Measurements from ENCODE around the gene PGAP6.
A peak's percentile ranks its signal among the peaks of the same experiment; 100 is the strongest.
"Not testable (repeated sequence)": the region's sequence is repeated elsewhere in the genome, so short reads cannot be mapped to it uniquely, and the experiment has no call there.

The PGAP6 gene

GRCh38 chr16:337975-338575 is 43.7 kb downstream of the PGAP6 start:
- Histone ChIP-seq H3K4me1 (ENCODE audit: control insufficient read depth, insufficient read depth, low read length) (peaks cover 11% of the 10 kb centered on the region), H3K9me3 (replicated peaks; ENCODE audit: low read length) (no peaks in the 10 kb centered on the region), H3K4me2 (ENCODE audit: low read length) (peak overlapping the region; percentile 39), H3K9ac (ENCODE audit: low read depth, low read length) (no peak overlapping the region), H3K4me3 (ENCODE audit: low read length) (no peak overlapping the region), H3K27me3 (ENCODE audit: control insufficient read depth, insufficient read depth, low read length) (no peaks in the 10 kb centered on the region), H3K36me3 (ENCODE audit: insufficient read depth, low read length) (no peaks in the 10 kb centered on the region)

- Histone ChIP-seq H3K36me3 (ENCODE audit: insufficient read depth, low read length) (no peaks in the 10 kb centered on the region), H3K4me3 (ENCODE audit: low read length) (no peak overlapping the region), H3K4me2 (ENCODE audit: low read length) (peak overlapping the region; percentile 3), H3K27me3 (ENCODE audit: control insufficient read depth, insufficient read depth, low read length) (no peaks in the 10 kb centered on the region), H3K9me3 (replicated peaks; ENCODE audit: low read length) (no peaks in the 10 kb centered on the region), H3K9ac (ENCODE audit: low read depth, low read length) (no peak overlapping the region), H3K4me1 (ENCODE audit: control insufficient read depth, insufficient read depth, low read length) (peaks cover 11% of the 10 kb centered on the region)
Observed at GRCh38 chr16:337437-337836, 44.3 kb downstream of the PGAP6 start.

- H3K9ac ChIP-seq (ENCODE audit: low read depth, low read length), result no peak overlapping the region
- no peak overlapping the region for H3K4me2 ChIP-seq (ENCODE audit: low read length)
- no peaks in the 10 kb centered on the region for H3K9me3 ChIP-seq (replicated peaks; ENCODE audit: low read length)
- no peak overlapping the region for H3K4me3 ChIP-seq (ENCODE audit: low read length)
- peaks cover 11% of the 10 kb centered on the region for H3K4me1 ChIP-seq (ENCODE audit: control insufficient read depth, insufficient read depth, low read length)
- H3K36me3 ChIP-seq (ENCODE audit: insufficient read depth, low read length), result no peaks in the 10 kb centered on the region
- no peaks in the 10 kb centered on the region for H3K27me3 ChIP-seq (ENCODE audit: control insufficient read depth, insufficient read depth, low read length)
Observed at GRCh38 chr16:336269-336668, 45.5 kb downstream of the PGAP6 start.

- H3K4me3 ChIP-seq (ENCODE audit: low read length); H3K27me3 ChIP-seq (ENCODE audit: control insufficient read depth, insufficient read depth, low read length): not testable (repeated sequence)
- H3K4me1 ChIP-seq (ENCODE audit: control insufficient read depth, insufficient read depth, low read length), result peaks cover 11% of the 10 kb centered on the region
Observed at GRCh38 chr16:334861-335632, 46.7 kb downstream of the PGAP6 start.

GRCh38 chr16:334164-334832 is 47.5 kb downstream of the PGAP6 start:
- H3K36me3 ChIP-seq (ENCODE audit: insufficient read depth, low read length), result not testable (repeated sequence)

More at GRCh38 chr16:334861-335632, 46.7 kb downstream of the PGAP6 start:
- H3K36me3 ChIP-seq (ENCODE audit: insufficient read depth, low read length); H3K9me3 ChIP-seq (replicated peaks; ENCODE audit: low read length); H3K9ac ChIP-seq (ENCODE audit: low read depth, low read length); H3K4me2 ChIP-seq (ENCODE audit: low read length): not testable (repeated sequence)

GRCh38 chr16:333406-334094 is 48.2 kb downstream of the PGAP6 start:
- no peak overlapping the region for H3K4me2 ChIP-seq (ENCODE audit: low read length)
- peaks cover 11% of the 10 kb centered on the region for H3K4me1 ChIP-seq (ENCODE audit: control insufficient read depth, insufficient read depth, low read length)
- H3K4me3 ChIP-seq (ENCODE audit: low read length), result no peak overlapping the region
- no peaks in the 10 kb centered on the region for H3K36me3 ChIP-seq (ENCODE audit: insufficient read depth, low read length)
- H3K9me3 ChIP-seq (replicated peaks; ENCODE audit: low read length), result no peaks in the 10 kb centered on the region
- no peak overlapping the region for H3K9ac ChIP-seq (ENCODE audit: low read depth, low read length)
- H3K27me3 ChIP-seq (ENCODE audit: control insufficient read depth, insufficient read depth, low read length), result no peaks in the 10 kb centered on the region

More at GRCh38 chr16:334164-334832, 47.5 kb downstream of the PGAP6 start:
- not testable (repeated sequence) for H3K27me3 ChIP-seq (ENCODE audit: control insufficient read depth, insufficient read depth, low read length); H3K9ac ChIP-seq (ENCODE audit: low read depth, low read length); H3K4me2 ChIP-seq (ENCODE audit: low read length); H3K9me3 ChIP-seq (replicated peaks; ENCODE audit: low read length); H3K4me3 ChIP-seq (ENCODE audit: low read length)
- peaks cover 11% of the 10 kb centered on the region for H3K4me1 ChIP-seq (ENCODE audit: control insufficient read depth, insufficient read depth, low read length)

GRCh38 chr16:331181-331814 is 50.5 kb downstream of the PGAP6 start:
- not testable (repeated sequence) for H3K4me3 ChIP-seq (ENCODE audit: low read length); H3K9ac ChIP-seq (ENCODE audit: low read depth, low read length); H3K36me3 ChIP-seq (ENCODE audit: insufficient read depth, low read length); H3K4me2 ChIP-seq (ENCODE audit: low read length); H3K9me3 ChIP-seq (replicated peaks; ENCODE audit: low read length); H3K27me3 ChIP-seq (ENCODE audit: control insufficient read depth, insufficient read depth, low read length)
- H3K4me1 ChIP-seq (ENCODE audit: control insufficient read depth, insufficient read depth, low read length), result peaks cover 13% of the 10 kb centered on the region

- H3K4me1 ChIP-seq (ENCODE audit: control insufficient read depth, insufficient read depth, low read length), result peaks cover 13% of the 10 kb centered on the region
Observed at GRCh38 chr16:330741-331140, 51.0 kb downstream of the PGAP6 start.

GRCh38 chr16:325375-326145 is 56.2 kb downstream of the PGAP6 start:
- H3K27me3 ChIP-seq (ENCODE audit: control insufficient read depth, insufficient read depth, low read length), result no peaks in the 10 kb centered on the region
- H3K9me3 ChIP-seq (replicated peaks; ENCODE audit: low read length), result no peaks in the 10 kb centered on the region
- H3K4me2 ChIP-seq (ENCODE audit: low read length), result no peak overlapping the region
- H3K36me3 ChIP-seq (ENCODE audit: insufficient read depth, low read length), result no peaks in the 10 kb centered on the region
- peaks cover 13% of the 10 kb centered on the region for H3K4me1 ChIP-seq (ENCODE audit: control insufficient read depth, insufficient read depth, low read length)
- H3K9ac ChIP-seq (ENCODE audit: low read depth, low read length), result no peak overlapping the region
- no peak overlapping the region for H3K4me3 ChIP-seq (ENCODE audit: low read length)

More at GRCh38 chr16:330741-331140, 51.0 kb downstream of the PGAP6 start:
- H3K9me3 ChIP-seq (replicated peaks; ENCODE audit: low read length), result no peaks in the 10 kb centered on the region
- no peaks in the 10 kb centered on the region for H3K36me3 ChIP-seq (ENCODE audit: insufficient read depth, low read length)
- no peak overlapping the region for H3K9ac ChIP-seq (ENCODE audit: low read depth, low read length)
- no peaks in the 10 kb centered on the region for H3K27me3 ChIP-seq (ENCODE audit: control insufficient read depth, insufficient read depth, low read length)
- no peak overlapping the region for H3K4me2 ChIP-seq (ENCODE audit: low read length)
- no peak overlapping the region for H3K4me3 ChIP-seq (ENCODE audit: low read length)

GRCh38 chr16:324451-325334 is 57.1 kb downstream of the PGAP6 start:
- H3K36me3 ChIP-seq (ENCODE audit: insufficient read depth, low read length), result no peaks in the 10 kb centered on the region
- no peak overlapping the region for H3K4me3 ChIP-seq (ENCODE audit: low read length)
- H3K9me3 ChIP-seq (replicated peaks; ENCODE audit: low read length), result no peaks in the 10 kb centered on the region
- peaks cover 13% of the 10 kb centered on the region for H3K4me1 ChIP-seq (ENCODE audit: control insufficient read depth, insufficient read depth, low read length)
- H3K27me3 ChIP-seq (ENCODE audit: control insufficient read depth, insufficient read depth, low read length), result no peaks in the 10 kb centered on the region
- H3K9ac ChIP-seq (ENCODE audit: low read depth, low read length), result no peak overlapping the region
- H3K4me2 ChIP-seq (ENCODE audit: low read length), result no peak overlapping the region
